ENCODE results near the gene MTNR1B.

The MTNR1B gene

DNA sequence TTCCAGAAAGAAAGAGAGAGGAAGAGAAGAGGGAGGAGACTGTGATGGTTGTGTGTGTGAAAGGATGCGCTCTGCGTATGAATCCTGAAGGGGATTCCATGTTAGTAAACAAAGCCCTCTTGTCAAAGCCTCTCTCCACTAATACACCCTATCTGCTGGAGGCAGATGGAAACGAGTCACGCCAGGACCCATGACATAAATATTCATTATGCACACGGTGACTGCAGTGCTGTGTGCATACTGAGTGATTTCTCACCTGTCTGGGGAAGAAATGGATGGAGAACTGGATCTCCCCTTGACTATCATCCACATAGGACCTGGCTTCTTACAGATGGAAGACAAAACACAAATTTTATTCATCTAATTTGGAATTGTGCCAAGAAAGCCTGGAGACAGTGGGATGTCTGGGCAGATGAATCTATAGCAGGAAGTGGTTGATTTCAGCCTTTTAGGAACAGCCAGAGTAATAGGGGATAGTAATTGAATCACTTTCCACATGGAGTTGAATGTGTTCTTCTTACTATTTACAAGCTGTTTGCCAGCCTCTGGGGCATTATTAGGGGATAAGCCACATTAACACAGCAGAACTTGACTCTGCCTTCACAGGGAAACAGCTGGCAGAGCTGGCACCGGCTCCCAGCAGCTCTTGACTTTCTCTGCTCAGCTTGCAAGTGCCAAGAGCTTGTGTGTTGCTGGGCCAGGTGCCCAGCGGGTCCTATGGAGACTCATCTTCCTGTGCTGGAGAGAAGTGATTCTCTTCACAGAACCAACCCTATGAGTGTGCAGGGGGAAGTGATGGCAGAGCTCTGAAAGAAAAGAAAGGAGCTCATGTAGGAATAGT, 9.0 kb downstream of the MTNR1B start:
- peak; percentile 34 for DNase-seq

- DNase-seq, result no peak
Observed at GRCh38 chr11:92979176-92979575, 9.7 kb downstream of the MTNR1B start.

DNA sequence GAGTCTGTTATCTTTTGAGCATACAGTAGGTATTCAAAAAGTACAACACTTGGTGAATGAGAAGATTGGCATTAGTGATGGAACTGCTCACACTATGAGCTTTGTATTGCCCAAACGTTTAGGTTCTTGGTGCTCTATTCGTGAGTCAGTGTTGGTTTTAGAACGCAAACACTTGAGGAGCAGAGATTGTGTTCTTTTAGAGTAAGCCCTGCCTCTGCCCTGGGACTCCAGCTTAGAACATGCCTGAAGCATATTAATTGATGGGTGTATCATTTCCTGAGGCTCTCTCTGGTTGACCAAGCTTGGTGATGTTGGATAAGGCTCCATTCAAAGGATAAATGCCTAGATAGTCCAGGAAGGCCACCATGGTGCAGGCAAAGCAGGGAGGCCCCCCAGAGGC, 10.9 kb downstream of the MTNR1B start:
- no peak for DNase-seq

DNA sequence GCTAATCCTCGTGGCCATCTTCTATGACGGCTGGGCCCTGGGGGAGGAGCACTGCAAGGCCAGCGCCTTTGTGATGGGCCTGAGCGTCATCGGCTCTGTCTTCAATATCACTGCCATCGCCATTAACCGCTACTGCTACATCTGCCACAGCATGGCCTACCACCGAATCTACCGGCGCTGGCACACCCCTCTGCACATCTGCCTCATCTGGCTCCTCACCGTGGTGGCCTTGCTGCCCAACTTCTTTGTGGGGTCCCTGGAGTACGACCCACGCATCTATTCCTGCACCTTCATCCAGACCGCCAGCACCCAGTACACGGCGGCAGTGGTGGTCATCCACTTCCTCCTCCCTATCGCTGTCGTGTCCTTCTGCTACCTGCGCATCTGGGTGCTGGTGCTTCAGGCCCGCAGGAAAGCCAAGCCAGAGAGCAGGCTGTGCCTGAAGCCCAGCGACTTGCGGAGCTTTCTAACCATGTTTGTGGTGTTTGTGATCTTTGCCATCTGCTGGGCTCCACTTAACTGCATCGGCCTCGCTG, 12.1 kb downstream of the MTNR1B start:
- no peak for DNase-seq

DNA sequence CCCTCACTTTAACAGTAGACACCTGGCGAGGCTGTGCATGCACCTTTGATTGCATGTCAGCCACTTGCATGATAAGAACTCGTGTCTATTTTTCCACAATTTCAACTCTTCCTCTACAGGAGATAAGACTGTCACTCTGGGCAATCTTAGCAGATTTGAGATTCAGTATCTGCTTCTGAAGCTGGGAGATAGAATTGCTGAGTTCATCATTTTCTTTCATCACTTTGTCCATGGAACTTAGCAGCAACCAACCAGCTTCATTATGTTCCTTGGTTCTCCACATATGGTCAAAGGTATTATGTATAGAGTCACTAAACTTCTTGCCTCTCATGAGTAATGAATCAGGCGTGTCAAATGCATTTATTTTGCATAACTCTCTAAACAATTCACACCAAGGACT, 17.1 kb downstream of the MTNR1B start:
- DNase-seq, result no peak

DNA sequence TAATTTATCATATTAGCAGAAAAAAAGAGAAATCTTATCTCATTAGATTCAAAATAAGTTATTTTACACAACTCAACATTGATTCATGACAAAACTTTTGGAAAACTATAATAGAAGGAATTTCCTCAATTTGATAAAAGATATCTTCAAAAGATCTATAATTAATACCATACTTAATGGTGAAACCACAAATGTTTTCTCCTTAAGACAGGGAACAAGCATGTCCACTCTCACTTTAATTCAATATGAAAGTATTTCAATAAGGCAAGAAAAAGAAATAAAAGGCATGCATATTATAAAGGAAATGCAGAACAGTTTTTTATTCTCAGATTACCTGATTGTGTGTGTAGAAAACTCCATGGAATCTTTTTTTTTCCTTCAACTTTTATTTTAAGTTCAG, 23.6 kb downstream of the MTNR1B start:
- no peak for DNase-seq

DNA sequence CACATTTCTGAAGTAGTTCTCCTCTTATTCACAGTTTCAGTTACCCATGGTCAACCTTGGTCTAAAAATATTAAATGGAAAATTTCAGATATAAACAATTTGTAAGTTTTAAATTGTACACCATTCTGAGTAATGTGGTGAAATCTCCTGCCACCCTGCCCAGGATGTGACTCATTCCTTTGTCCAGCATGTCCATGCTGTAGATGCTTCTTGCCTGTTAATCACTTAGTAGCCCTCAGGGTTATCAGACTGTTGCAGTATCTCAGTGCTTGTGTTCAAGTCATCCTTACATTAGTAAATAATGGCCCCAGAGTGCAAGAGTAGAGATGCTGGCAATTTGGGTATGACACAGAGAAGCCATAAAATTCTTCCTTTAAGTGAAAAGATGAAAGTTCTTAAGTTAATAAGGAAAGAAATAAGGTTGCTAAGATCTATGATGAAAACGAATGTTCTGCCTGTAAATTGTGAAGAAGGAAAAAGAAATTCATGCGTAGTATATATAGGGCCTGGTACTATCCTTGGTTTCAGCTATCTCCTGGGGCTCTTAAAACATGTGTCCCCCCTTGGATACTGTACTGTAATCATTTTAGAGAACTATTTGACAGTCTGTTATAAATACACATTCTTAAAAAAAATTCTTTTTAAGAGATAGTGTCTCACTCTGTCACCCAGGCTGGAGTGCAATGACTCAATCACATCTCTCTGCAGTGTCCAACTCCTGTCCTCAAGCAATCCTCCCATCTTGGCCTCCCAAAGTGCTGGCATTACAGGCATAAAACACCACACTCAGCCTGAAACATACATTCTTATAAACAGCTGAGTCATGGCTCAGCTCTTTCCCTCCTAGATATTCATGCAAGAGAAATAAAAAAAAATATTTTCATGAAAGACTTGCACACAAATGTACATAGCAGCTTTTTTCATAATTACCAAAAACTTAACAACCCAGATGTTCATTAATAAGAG, 31.3 kb downstream of the MTNR1B start:
- DNase-seq, result no peak

GRCh38 chr11:93001806-93002205, 32.4 kb downstream of the MTNR1B start:
- DNase-seq, result no peak

- DNase-seq, result no peak
Observed at GRCh38 chr11:93002380-93002779, 32.9 kb downstream of the MTNR1B start.

GRCh38 chr11:93005239-93005638, 35.8 kb downstream of the MTNR1B start:
- no peak for DNase-seq

- no peak for DNase-seq
Observed at GRCh38 chr11:93013646-93014045, 44.2 kb downstream of the MTNR1B start.

- no peak for DNase-seq
Observed at GRCh38 chr11:93016595-93016994, 47.1 kb downstream of the MTNR1B start.

DNA sequence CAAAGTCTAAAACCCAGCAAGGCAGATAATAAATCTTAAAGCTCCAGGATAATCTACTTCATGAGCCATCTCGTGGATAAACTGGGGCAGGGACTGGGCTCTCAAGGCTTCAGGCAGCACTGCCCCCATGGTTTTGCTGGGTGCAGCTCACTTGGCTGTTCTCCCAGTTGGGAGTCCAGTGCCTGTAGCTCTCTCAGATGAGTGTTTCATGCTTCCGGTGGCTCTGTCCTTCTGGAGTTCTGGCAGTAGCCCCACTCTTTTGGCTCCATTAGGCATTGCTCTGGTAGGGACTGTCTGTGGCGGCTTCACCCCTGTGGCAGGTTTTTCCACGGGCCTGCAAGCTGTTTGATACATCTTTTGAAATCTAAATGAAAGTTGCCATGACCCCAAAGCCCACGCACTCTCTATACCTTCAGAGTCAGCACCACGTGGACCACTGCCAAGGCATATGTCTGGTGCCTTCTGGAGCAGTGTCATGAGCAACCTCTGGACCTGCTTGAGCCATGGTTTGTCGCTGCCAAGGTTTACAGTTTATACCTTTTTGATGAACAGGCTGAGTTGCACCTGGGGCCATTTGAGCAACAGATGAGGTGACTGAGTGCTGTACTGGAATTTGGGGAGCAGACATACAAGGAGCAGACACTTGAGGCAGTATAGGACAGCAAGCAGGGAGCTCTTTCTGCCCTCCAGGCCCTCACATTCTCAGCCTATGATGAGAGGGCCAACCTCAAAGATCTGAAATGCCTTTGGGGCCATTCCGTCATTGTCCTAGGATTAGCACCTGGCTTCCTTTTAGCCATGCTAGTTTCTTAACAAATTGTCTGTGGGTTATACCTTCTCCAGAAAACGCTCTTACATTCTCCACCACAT, 48.6 kb downstream of the MTNR1B start:
- no peak for DNase-seq

DNA sequence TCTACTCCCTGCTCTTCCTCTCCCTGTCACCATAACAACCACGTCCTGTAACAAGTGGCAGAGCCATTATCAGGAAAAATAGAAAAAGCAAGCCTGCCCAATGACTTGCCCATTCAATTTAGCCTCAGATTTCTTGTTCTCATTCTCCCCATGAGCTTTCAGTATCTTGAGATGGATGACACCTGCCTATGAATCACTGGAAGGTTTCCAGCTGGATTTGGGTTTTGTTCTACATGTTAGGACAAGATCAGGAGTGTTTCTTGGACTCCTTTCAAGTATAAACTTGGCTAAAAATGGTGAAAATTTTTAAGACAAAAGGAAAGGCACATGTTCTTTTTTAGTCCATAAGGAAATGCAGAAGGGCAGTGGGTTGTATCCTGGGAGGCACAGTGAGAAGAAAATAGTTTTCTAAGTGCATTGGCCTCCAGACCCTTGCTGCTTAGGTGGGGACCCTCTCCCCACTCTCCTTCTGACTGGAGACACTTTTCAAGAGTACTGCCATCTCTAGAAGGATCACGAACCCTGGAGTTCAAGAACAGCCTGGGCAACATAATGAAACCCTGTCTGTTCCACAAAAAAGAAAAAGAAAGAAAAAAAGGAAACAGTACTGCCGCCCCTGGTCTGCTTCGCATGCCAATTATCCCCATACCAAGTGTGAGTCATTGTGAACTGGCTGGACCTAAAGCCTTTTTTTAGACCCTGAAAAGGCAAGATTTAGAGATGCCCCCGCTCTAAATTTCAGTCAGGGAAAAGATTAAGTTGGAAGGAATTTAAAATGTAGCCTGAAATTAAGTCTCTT, 51.0 kb downstream of the MTNR1B start:
- no peak for DNase-seq

GRCh38 chr11:93024369-93024768, 54.9 kb downstream of the MTNR1B start:
- DNase-seq, result no peak

DNA sequence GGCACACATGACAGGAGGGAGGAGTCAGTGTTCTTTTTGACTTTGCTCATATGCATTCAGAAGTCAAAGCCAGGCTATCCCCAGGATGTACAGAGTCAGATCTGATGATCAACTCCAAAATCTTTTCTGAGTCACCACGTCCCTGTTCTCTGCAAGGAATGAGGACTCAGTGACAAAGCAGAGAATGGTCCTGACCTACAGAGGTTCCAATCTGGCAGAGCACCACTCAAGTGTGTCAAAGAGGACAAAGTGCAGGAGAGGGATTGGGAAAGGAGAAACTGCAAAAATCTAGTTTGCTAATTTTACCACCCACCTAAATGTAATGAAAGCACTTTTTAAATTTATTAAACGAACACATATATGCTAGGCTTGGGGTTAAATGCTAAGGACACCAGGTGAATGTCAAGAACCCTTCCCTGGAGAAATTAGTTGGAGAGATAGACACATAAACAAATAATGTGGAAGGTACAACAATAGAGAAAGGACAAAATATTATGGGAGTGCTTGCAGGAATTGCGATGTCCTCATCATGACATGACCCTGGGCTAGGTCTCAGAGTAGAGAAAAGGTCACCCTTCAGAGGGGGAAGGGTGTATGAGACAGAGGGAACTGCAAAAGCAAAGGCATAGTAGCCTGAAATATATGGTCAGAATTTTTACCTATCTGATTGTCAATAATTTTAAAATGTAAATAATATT, 56.3 kb downstream of the MTNR1B start:
- no peak for DNase-seq

DNA sequence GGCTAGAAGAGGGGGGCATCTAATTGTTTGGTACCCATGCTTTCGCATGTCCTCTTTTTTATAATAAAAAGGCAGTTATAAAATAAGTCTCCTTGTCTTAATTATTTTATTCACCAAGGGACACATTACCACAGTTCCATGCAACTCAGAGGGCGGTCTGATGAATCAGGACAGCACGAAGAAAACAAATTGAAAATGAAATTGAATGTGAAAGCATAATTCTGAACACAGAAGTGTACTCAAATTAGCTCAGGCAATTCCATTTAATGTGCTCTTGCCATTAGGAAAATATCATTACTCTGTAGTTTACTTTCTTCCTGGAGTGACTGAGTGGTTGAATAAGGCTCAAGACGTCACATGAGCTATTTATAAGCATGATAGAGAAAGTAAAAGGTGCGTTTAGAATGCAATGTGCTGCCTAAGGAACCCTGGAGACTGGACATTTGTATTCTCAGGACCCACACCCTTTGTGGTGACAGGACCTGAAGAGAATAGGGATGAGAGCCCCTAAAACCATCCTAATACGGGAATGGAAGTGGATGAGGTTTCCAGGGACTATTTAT, 59.6 kb downstream of the MTNR1B start:
- DNase-seq, result no peak

DNA sequence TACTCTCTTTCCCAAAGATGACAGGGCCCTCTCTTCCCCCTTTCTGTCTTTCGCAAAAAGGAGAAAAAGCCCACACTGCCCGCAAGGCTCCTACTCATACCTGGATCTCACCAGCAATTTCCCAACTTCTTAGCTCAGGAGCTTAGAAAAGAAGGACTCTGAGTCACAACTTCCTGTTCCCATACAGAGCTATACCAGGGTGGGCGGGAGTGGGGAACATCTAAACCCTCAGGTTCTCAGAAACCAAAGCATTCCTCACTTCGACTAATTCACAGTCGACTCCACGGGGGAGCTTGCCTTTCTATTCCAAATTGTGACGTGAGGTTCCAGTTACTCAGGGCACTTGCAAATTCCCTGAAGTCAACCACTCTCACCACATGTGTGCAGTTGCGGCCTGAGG, 61.9 kb downstream of the MTNR1B start:
- no peak for DNase-seq

Measured in NCI-H146 (cell line).